GM12873 (cell line): ENCODE data around the gene HM13.

Experiments
- TF ChIP-seq, protein P1 (sequence below): IDR thresholded peaks from 2 replicates; pipeline ENCODE4 v1.5.1; 2012; ENCODE audit warnings: low read depth, mild to moderate bottlenecking, moderate library complexity, low read length, control low read depth; ENCODE audit not compliant: insufficient read depth; ENCODE audit errors: missing control alignments

The HM13 gene

DNA sequence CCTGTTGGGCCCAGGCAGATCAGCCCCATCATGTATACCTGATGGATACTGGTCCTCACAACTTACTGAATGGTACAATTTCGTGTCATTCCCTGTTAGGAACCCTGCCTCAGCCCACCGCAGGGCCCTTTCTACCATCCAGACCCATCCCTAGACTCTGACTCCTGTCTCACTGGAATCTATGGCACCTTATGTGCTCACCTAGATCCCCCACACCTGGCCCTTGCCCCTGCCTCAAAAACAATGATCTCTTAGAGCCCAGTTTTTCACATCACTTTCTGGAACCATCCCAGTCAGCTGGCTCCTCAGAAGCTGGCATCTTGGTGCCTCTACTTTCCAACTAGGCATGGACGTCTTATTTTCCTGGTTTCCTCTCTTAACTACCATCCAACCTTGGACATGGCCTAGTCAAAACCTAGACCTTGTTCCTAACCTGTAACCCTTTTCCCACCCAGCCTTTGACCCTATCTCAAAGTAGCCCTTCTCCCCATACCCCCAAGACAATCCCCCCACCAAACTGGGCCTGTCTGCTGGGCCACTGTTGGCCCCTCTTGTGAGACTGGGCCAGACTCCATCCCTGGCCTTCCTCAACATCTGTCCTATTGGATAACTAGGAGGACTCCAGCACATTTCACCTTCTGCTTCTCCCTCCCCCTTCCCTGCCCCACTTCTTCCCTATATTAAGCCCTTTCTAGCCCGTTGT is 981 bp downstream of the HM13 start:
- TF ChIP-seq, protein P1, sequence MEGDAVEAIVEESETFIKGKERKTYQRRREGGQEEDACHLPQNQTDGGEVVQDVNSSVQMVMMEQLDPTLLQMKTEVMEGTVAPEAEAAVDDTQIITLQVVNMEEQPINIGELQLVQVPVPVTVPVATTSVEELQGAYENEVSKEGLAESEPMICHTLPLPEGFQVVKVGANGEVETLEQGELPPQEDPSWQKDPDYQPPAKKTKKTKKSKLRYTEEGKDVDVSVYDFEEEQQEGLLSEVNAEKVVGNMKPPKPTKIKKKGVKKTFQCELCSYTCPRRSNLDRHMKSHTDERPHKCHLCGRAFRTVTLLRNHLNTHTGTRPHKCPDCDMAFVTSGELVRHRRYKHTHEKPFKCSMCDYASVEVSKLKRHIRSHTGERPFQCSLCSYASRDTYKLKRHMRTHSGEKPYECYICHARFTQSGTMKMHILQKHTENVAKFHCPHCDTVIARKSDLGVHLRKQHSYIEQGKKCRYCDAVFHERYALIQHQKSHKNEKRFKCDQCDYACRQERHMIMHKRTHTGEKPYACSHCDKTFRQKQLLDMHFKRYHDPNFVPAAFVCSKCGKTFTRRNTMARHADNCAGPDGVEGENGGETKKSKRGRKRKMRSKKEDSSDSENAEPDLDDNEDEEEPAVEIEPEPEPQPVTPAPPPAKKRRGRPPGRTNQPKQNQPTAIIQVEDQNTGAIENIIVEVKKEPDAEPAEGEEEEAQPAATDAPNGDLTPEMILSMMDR: no peak

DNA sequence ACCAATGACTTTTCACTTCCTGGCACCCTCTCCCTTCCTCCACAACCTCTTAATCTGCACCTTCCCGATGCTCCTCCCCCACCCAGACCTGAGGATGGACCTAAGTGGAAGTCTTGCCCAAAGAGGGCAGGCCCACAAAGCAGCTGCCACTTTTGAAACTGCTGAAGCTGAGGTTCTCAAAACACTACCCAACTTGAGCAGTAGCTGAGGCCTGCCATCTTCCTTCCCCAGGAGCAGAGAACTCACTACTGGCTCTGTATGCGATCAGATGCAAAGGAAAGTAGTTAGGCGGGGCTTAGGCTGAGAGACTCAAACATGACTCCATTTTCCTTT is 1.5 kb downstream of the HM13 start:
- TF ChIP-seq, protein P1: no peak

DNA sequence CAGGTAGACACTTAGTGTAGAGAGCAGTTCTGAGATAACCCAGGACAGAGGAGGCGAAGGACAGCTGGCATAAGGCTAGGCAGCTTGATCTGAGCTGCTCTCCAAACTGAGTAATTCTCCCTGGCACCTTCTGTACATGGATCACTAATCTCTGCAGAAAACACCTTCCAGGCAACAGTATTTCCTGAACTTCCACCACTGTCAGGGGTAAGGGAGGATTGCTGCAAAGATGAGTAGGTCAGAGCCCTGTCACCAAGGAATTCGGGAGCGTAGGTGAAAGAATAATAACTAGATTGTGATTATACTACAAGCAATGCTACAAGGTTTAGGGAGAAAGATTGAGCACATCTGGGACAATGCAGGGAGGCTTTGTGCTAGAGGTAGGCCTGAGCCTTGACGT is 1.9 kb downstream of the HM13 start:
- TF ChIP-seq, protein P1: no peak

DNA sequence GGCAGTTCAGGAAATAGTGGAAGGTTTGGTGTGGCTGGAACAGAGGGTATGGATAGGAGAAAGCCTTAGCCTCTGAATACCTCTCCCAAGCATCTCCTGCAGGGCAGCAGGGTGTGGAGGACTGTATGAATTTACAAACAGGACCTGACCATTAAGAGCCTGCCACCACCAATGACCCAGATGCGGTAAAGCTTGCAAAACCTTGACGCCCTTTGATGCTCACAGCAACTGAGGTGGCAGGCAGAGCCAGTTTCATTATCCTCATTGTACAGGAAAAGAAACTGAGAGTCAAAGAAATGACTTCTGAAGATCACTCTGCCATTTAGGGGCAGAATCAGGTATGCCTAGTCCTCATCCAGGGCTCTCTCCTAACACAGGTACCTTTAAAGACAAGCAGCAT is 2.4 kb downstream of the HM13 start:
- TF ChIP-seq, protein P1: no peak

DNA sequence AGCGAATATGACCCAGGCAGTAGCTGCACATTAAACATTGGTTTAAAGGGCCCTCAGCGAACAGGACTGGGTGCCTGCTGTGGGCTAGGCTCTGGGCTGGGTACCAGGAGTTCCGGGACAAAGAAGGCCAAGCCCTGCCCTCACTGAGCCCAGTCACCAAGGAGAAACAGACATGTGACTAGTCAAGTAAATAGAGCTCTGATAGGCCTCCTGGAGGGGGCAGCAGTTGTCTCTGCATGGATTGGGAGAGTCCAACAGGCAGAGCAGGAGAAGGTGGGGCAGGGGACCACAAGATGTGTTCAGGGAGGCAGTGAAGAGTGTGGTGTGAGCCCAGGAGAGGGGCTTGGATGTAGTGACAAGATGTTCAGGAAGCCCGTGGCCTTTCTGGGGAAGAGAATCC is 3.1 kb downstream of the HM13 start:
- TF ChIP-seq, protein P1: no peak

DNA sequence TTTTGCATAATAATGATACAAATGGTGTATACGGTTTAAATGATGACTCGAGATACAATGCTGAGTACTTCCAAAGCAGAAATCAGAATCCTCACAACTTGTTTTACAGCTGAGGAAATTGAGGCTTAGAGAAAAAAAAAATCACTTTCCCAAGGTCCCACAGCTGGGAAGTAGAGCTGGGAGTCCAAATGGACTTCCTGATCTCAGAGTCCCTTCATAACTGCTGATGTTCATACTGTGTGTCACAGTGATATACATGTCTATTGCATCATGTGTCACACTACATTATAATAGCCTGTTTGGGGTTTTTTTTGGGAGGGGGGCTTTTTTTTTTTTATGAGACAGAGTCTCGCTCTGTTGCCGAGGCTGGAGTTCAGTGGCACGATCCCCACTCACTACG is 8.5 kb downstream of the HM13 start:
- TF ChIP-seq, protein P1: no peak

DNA sequence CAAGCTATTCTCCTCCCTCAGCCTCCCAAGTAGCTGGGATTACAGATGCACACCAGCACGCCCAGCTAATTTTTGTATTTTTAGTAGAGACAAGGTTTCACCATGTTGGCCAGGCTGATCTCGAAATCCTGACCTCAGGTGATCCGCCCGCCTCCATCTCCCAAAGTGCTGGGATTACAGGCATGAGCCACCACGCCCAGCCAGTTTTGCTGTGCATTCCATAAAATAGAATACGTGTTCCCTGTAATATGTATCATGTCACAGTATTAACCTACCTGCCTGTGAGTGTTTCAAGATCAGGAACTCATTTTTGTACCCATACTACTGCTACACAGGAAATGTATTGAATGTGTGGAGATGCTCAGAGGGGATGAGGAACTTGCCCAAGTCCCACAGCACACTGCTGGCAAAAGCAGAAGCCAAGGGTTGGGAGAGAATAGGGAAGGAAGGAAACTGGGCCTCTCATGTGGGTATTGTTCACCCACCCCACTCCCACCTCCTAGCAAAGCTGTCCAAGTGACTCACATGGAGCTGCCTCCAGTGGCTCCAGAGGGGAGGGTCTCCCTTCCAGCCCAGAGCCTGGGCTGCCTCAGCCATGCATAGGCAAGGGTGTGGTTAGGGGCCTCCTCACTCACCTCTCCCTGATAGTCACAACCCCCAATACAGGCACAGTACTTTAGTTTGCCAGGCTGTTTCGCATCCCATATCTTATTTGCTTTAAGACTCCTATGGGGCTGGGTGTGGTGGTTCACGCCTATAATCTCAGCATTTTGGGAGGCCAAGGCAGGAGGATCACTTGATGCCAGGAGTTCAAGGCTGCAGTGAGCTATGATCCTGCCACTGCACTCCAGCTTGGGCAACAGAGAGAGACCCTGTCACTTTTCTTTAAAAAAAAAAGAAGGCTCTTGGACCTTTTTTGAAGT is 9.4 kb downstream of the HM13 start:
- TF ChIP-seq, protein P1: no peak
